GM19239 (cell line): ENCODE measurements around the gene GTF2IRD1.
"Not testable (repeated sequence)": the region's sequence is repeated elsewhere in the genome, so short reads cannot be mapped to it uniquely, and the experiment has no call there.

Experiments used
- DNase-seq: peaks from one replicate; pipeline ENCODE4 v3.0.0; 2011; ENCODE audit warnings: low spot score; ENCODE audit not compliant: insufficient read length
- FAIRE-seq: peaks from 2 replicates; lab custom pipeline; 2011; peaks lifted over from hg19 to GRCh38; lab: Jason Lieb, UNC

The GTF2IRD1 gene

GRCh38 chr7:74428023-74428422 lies 25.7 kb upstream of the GTF2IRD1 start:
- no peak for FAIRE-seq

GRCh38 chr7:74429153-74429747 lies 24.5 kb upstream of the GTF2IRD1 start:
- DNase-seq (no peak), FAIRE-seq (no peak)

More at GRCh38 chr7:74428023-74428422, 25.7 kb upstream of the GTF2IRD1 start:
- no peak for DNase-seq

- FAIRE-seq, DNase-seq: not testable (repeated sequence)
Observed at GRCh38 chr7:74430409-74430808, 23.3 kb upstream of the GTF2IRD1 start.

GRCh38 chr7:74430961-74431466 lies 22.7 kb upstream of the GTF2IRD1 start:
- FAIRE-seq (no peak), DNase-seq (no peak)

GRCh38 chr7:74437291-74437571 lies 16.5 kb upstream of the GTF2IRD1 start:
- FAIRE-seq, DNase-seq: not testable (repeated sequence)

- DNase-seq (no peak), FAIRE-seq (no peak)
Observed at GRCh38 chr7:74438327-74438726, 15.4 kb upstream of the GTF2IRD1 start.

- DNase-seq (no peak), FAIRE-seq (no peak)
Observed at GRCh38 chr7:74439541-74439940, 14.2 kb upstream of the GTF2IRD1 start.

GRCh38 chr7:74440143-74440542 lies 13.6 kb upstream of the GTF2IRD1 start:
- FAIRE-seq, result not testable (repeated sequence)

GRCh38 chr7:74441801-74442200 lies 11.9 kb upstream of the GTF2IRD1 start:
- FAIRE-seq, result no peak

More at GRCh38 chr7:74440143-74440542, 13.6 kb upstream of the GTF2IRD1 start:
- not testable (repeated sequence) for DNase-seq

GRCh38 chr7:74443543-74444247 lies 10.0 kb upstream of the GTF2IRD1 start:
- FAIRE-seq, result no peak
- no peak for DNase-seq

More at GRCh38 chr7:74441801-74442200, 11.9 kb upstream of the GTF2IRD1 start:
- DNase-seq, result no peak

- FAIRE-seq, result no peak
- no peak for DNase-seq
Observed at GRCh38 chr7:74449144-74449543, 4.6 kb upstream of the GTF2IRD1 start.

- DNase-seq, result peak; percentile 91
- FAIRE-seq, result no peak
Observed at GRCh38 chr7:74449809-74450397, 3.8 kb upstream of the GTF2IRD1 start.

GRCh38 chr7:74452748-74453321 lies 871 bp upstream of the GTF2IRD1 start:
- DNase-seq (no peak), FAIRE-seq (no peak)

GRCh38 chr7:74454021-74454924 lies 567 bp downstream of the GTF2IRD1 start:
- FAIRE-seq, result no peak
- DNase-seq, result no peak

GRCh38 chr7:74454925-74455288 lies 1.2 kb downstream of the GTF2IRD1 start:
- FAIRE-seq (no peak), DNase-seq (no peak)

- FAIRE-seq (no peak), DNase-seq (no peak)
Observed at GRCh38 chr7:74455291-74455804, 1.6 kb downstream of the GTF2IRD1 start.

GRCh38 chr7:74455928-74456327 lies 2.2 kb downstream of the GTF2IRD1 start:
- FAIRE-seq, result no peak
- DNase-seq, result no peak

- DNase-seq (no peak), FAIRE-seq (no peak)
Observed at GRCh38 chr7:74457007-74457406, 3.3 kb downstream of the GTF2IRD1 start.

- FAIRE-seq (no peak), DNase-seq (no peak)
Observed at GRCh38 chr7:74461970-74462706, 8.4 kb downstream of the GTF2IRD1 start.
